Mucosa of descending colon (tissue), 3 donors: ENCODE results near the gene RYR3. TPM values are rescaled to one million over a fixed set of nuclear protein-coding genes. Genes with fewer than 3 reads are reported as not detected.
A peak's percentile ranks its signal among the peaks of the same experiment; 100 is the strongest.

Experiments
- ATAC-seq: fragments of 200-7000 bp; cut with Tn5 transposase; one replicate; pipeline ENCODE4 v1.9.1; 2020; ENCODE audit warnings: mild to moderate bottlenecking, moderate library complexity
- DNase-seq, 3 donors: peaks; one replicate each; pipeline ENCODE4 v3.0.0-alpha.2; 2020
- H3K36me3 ChIP-seq: fragments of 200-600 bp; one replicate; pipeline ENCODE4 v1.8.0; 2021; ENCODE audit warnings: low read depth, mild to moderate bottlenecking
- H3K4me1 ChIP-seq: fragments of 200-600 bp; one replicate; pipeline ENCODE4 v1.8.0; 2021; ENCODE audit warnings: low read depth, mild to moderate bottlenecking
- H3K4me3 ChIP-seq: fragments of 200-600 bp; one replicate; pipeline ENCODE4 v1.8.0; 2021; ENCODE audit warnings: mild to moderate bottlenecking
- H3K9me3 ChIP-seq: fragments of 200-600 bp; one replicate; pipeline ENCODE4 v1.8.0; 2021; ENCODE audit warnings: mild to moderate bottlenecking
- intact Hi-C, 2 donors: fragments of 100-400 bp; cut with DNase I in 1 of 2; cut with micrococcal nuclease in 1 of 2; formaldehyde crosslinking; loops; one replicate each; pipeline versions ENCODE4 v1.11.0 to v1.11.1; 2022; cut with DNase I, micrococcal nuclease
- long read RNA-seq, 2 donors: library from polyadenylated mRNA; unstranded; transcript quantifications; one replicate each; pipeline ENCODE4 v2.0.0, GENCODE V29; 2019 to 2021
- total RNA-seq, 3 donors: library from RNA; stranded (reverse); fragmentation: NEBNext Ultra II Directional in 2 of 3; extraction: Animal tissue kit (Norgen Biotek cat#: 25700) in 2 of 3; gene quantifications; one replicate each; pipeline versions ENCODE4 v1.2.1 to v1.2.4, GENCODE V29; 2021 to 2023
- TF ChIP-seq, protein P1 (sequence below): fragments of 200-600 bp; IDR thresholded peaks from one replicate; pipeline ENCODE4 v1.8.0; 2022; ENCODE audit warnings: antibody characterized with exemption, mild to moderate bottlenecking
- donor health status: DM: no; HTN: no; CAD: no; lungs with moderate emphysema.
- donor health status: DM: no; HTN: no; CAD: no.
- donor health status: DM: no; HTN: yes; CAD: no.

Gene RYR3
- 10 to 100 TPM in 1 of 3 donors, 1 to 10 TPM in 1, under 1 TPM in 1; 0.84 to 16.4 (median 1.1) TPM for total RNA-seq
- long read RNA-seq, donor 1, partial matches to known transcripts, result 1 of 5 reads
- long read RNA-seq, donor 1, other reads (novel, unspliced or antisense), result 3 of 5 reads
- long read RNA-seq, donor 2, result 0 reads

DNA sequence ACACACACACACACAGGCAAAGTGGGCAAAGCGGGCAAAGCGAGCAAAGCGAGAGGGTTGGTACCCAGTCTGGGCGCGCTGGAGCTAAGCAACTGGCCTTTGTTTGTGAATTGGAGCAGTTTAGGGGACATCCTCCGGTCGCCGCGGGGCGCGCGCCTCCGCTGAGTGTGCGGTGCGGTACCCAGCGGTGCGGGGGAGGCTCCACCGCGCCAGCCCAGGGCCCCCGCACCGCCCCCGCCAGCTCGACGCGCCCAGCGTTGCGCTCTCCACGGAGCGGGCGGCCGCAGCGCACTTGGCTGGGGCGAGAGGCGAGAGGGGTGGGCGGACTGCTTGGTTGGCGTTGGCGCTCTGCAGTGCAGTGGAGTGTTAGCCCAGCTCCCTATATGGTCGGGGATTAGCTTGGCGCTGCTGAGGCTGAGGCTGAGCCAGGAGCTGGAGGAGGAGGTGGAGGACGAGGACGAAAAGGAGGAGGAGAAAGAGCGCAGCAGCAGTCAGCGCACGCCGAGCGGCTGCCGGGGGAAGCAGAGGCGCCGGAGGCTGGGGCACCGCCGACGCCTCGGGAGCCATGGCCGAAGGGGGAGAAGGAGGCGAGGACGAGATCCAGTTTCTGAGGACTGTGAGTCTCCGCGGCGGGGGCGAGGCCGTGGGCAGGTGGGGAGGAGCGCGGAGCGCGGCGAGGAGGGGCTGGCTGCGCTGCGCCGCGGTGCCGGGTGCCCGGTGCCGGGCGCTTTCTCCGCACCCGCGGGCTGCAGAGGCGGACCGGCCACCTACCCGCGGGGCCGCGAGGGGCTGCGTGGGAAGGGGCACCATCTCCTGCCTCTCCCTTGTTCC, at the start of gene RYR3:
RYR3 (plus strand) TSS at position 487 of the 831 bp plus-strand sequence; CDS start at position 566, 79 bp downstream.
- Histone ChIP-seq H3K36me3 (no peaks in the 10 kb centered on the region), H3K4me1 (no peaks in the 10 kb centered on the region), H3K9me3 (no peaks in the 10 kb centered on the region), H3K4me3 (no peak within 1 kb of the TSS)
- peak in 1 of 3 donors; percentile 27 for DNase-seq
- ATAC-seq, result peak; percentile 37
- intact Hi-C loops, result no loop called here
- TF ChIP-seq, protein P1, sequence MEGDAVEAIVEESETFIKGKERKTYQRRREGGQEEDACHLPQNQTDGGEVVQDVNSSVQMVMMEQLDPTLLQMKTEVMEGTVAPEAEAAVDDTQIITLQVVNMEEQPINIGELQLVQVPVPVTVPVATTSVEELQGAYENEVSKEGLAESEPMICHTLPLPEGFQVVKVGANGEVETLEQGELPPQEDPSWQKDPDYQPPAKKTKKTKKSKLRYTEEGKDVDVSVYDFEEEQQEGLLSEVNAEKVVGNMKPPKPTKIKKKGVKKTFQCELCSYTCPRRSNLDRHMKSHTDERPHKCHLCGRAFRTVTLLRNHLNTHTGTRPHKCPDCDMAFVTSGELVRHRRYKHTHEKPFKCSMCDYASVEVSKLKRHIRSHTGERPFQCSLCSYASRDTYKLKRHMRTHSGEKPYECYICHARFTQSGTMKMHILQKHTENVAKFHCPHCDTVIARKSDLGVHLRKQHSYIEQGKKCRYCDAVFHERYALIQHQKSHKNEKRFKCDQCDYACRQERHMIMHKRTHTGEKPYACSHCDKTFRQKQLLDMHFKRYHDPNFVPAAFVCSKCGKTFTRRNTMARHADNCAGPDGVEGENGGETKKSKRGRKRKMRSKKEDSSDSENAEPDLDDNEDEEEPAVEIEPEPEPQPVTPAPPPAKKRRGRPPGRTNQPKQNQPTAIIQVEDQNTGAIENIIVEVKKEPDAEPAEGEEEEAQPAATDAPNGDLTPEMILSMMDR, result no peak

DNA sequence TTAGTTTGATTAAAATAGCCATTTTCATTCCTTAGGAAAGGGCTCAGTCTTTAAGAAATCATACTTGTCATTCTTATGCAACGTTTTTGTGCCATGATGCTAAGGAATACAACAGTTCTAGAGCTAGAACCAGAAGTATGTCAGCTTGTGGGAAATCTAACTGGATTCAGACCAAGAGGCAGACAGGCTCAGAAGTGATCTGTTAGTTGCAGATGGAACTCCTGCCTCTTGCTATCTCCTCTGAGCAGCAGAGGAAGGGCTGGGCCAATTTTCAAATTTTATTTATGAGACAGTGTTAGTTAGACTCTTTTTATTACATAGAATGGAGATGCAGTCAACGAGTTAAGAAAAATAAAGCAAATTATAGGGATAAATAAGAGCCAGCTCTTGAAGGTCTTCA, 48.5 kb upstream of the RYR3 start:
- no peaks in the 10 kb centered on the region for H3K36me3 ChIP-seq
- DNase-seq (no peak), ATAC-seq (no peak)
- H3K9me3 ChIP-seq, result no peaks in the 10 kb centered on the region
- no peak overlapping the region for H3K4me3 ChIP-seq
- intact Hi-C loops, result no loop called here
- H3K4me1 ChIP-seq, result no peaks in the 10 kb centered on the region
- TF ChIP-seq, protein P1, result no peak

DNA sequence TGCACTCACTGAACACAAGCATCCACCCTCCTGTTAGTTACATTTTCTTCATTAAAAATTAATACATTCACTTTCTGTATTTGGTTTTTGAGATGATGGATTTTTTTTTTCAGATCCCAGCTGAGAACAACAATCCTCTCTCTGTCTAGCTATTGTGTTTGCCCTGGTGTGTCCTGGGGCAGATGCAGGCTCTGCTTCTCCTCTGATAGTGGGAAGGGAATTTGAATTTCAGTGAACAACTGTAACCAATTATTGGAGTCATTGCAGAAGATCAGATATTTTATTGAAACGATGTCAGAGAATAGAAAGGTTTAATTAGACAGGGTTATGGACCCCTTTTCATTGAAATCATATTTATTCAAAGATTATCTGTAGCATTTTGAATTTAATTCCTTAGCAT, 33.1 kb upstream of the RYR3 start:
- H3K4me1 ChIP-seq, result no peaks in the 10 kb centered on the region
- no peak for ATAC-seq

DNA sequence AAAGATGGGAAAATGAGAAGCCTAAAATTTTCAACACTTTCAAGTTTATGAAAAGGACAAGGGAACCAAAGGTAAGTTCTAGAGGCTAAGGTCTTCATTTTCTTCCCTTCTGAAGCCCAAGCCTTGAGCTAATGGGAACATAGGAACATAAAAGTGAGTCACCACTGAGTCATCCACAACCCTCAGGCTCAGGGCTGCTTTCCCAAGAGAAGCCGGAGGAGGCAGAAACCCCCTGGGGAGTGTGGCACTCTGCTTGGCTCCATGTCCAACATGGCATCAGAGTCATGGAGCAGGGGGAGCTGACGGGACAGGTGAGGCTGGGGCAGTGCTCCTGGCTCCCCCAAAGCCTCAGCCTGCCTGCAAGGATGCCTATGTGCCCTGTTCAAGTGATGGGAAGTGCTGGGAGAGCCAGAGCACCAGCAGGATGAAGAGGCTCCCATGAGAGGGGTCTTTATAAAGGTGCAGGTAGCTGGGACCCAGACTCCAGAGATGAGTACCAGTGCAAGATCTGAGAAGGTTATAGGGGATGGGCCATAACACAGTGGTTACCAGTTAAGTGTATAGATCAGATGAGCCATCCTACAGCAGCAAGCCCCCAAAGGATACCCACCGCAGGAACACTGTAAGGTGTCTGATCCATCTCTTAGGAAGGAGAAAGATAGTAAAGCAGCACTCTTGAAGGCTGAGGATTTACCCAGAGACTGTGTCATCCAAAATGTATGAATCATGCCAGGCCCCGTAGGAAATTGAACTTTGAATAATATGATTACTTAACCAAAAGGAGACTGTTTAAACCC, 31.8 kb upstream of the RYR3 start:
- Histone ChIP-seq H3K9me3 (no peaks in the 10 kb centered on the region), H3K4me1 (no peaks in the 10 kb centered on the region), H3K36me3 (no peaks in the 10 kb centered on the region), H3K4me3 (no peak overlapping the region)
- no peak for DNase-seq
- intact Hi-C loops, result no loop called here
- TF ChIP-seq, protein P1, result no peak
- ATAC-seq, result peak; percentile 30

More for the DNA sequence above, 33.1 kb upstream of the RYR3 start:
- Histone ChIP-seq H3K4me3 (no peak overlapping the region), H3K36me3 (no peaks in the 10 kb centered on the region), H3K9me3 (no peaks in the 10 kb centered on the region)
- TF ChIP-seq, protein P1, result no peak
- intact Hi-C loops, result no loop called here
- DNase-seq, result no peak

DNA sequence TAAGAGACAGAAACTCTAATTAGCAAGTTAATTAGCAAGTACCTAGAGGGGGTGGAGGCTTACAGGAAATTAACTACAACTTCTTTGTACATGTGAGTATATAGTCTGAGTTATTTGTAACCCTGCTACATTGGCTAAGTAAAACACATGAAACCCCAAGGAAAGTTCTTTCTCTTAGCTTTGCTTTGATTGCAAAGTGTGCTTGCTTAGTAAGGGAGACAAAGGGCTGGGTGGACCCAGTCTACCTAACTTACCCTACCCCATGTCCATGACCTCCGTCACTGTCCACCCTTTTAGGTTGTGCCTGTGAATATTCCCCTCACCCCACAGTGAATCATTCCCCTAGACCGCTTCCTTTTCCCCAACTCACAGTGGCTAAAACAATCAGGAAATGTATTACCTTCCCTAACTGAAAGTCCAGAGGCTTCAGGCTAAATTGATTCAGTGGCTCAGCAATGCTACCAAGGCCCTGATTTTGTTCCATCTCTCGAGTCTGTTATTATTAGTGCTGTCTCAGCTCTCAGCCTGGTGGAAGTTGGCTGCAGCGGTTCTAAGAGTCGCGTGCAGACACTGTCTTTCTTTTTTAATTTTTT, 31.1 kb upstream of the RYR3 start:
- TF ChIP-seq, protein P1, result no peak
- Histone ChIP-seq H3K4me1 (no peaks in the 10 kb centered on the region), H3K4me3 (no peak overlapping the region), H3K36me3 (no peaks in the 10 kb centered on the region), H3K9me3 (no peaks in the 10 kb centered on the region)
- DNase-seq, result no peak
- intact Hi-C loops, result no loop called here
- ATAC-seq, result no peak
